Endodermal cell (in vitro differentiated cells): ENCODE measurements around the gene SYNE1. TPM values are rescaled to one million over a fixed set of nuclear protein-coding genes. Genes with fewer than 3 reads are reported as not detected.

Experiments
- DNase-seq: peaks from one replicate; pipeline ENCODE4 v3.0.0-alpha.2; 2017
- H3K27ac ChIP-seq: 2 replicates; pipeline ENCODE4 v1.5.1; 2013; ENCODE audit warnings: mild to moderate bottlenecking, low read depth, low read length, moderate library complexity
- H3K27me3 ChIP-seq: 2 replicates; pipeline ENCODE4 v1.6.1; 2013; ENCODE audit warnings: mild to moderate bottlenecking, low read length, moderate library complexity; ENCODE audit not compliant: insufficient read depth, control insufficient read depth, poor library complexity, severe bottlenecking
- H3K36me3 ChIP-seq: 2 replicates; pipeline ENCODE4 v1.7.0; 2013; ENCODE audit warnings: mild to moderate bottlenecking, low read length, moderate library complexity; ENCODE audit not compliant: control insufficient read depth, insufficient read depth
- H3K4me1 ChIP-seq: one replicate; pipeline ENCODE4 v1.7.0; 2013; ENCODE audit warnings: low read length; ENCODE audit not compliant: control insufficient read depth, insufficient read depth
- H3K4me3 ChIP-seq: 2 replicates; pipeline ENCODE4 v1.5.1; 2013; ENCODE audit warnings: mild to moderate bottlenecking, low read length, moderate library complexity
- H3K9ac ChIP-seq: 2 replicates; pipeline ENCODE4 v1.6.1; 2013; ENCODE audit warnings: mild to moderate bottlenecking, low read length, moderate library complexity; ENCODE audit not compliant: poor library complexity, severe bottlenecking; ENCODE audit errors: extremely low read depth
- H3K9me3 ChIP-seq: 2 replicates; pipeline ENCODE4 v1.6.1; 2013; ENCODE audit warnings: mild to moderate bottlenecking, low read length, moderate library complexity; ENCODE audit not compliant: control insufficient read depth
- H3K27ac Mint-ChIP-seq: 2 replicates; pipeline ENCODE4 v1.8.0; 2020; ENCODE audit warnings: mixed read lengths
- H3K27me3 Mint-ChIP-seq: 2 replicates; pipeline ENCODE4 v1.8.0; 2021; ENCODE audit warnings: mild to moderate bottlenecking, mixed read lengths; ENCODE audit not compliant: insufficient read depth
- H3K36me3 Mint-ChIP-seq: 2 replicates; pipeline ENCODE4 v1.8.0; 2020; ENCODE audit warnings: low read depth, mixed read lengths
- H3K4me1 Mint-ChIP-seq: 2 replicates; pipeline ENCODE4 v1.8.0; 2020; ENCODE audit warnings: mixed read lengths
- H3K4me3 Mint-ChIP-seq: 2 replicates; pipeline ENCODE4 v1.8.0; 2020; ENCODE audit warnings: mild to moderate bottlenecking, moderate library complexity, mixed read lengths
- H3K9me3 Mint-ChIP-seq: 2 replicates; pipeline ENCODE4 v1.8.0; 2020; ENCODE audit warnings: mild to moderate bottlenecking, mixed read lengths
- CTCF ChIP-seq: fragments of 200-600 bp; sonication (generic); conservative IDR thresholded peaks from 2 replicates; pipeline ENCODE4 v1.5.0; 2021; ENCODE audit warnings: antibody characterized with exemption, mild to moderate bottlenecking
- WGBS, 2 experiments: methylation state at CpG; one replicate each; pipeline versions ENCODE4 v1.1.5 to v1.1.7; 2013; ENCODE audit warnings: missing lambda C conversion rate in 2 of 2, mixed read lengths in 1 of 2; ENCODE audit not compliant: insufficient coverage in 1 of 2, insufficient read length in 1 of 2; 5-methylcytosine and 5-hydroxymethylcytosine counted together
- total RNA-seq, 2 donors: library from RNA; stranded (reverse); fragmentation: NEBNext Ultra II Directional in 1 of 2; extraction: Animal tissue kit (Norgen Biotek cat#: 25700) in 1 of 2; gene quantifications; 2 replicates in 1 of 2; 3 replicates in 1 of 2; pipeline ENCODE4 v1.2.1, GENCODE V29; 2021

SYNE1 gene
- total RNA-seq, 2 donors from 2014 or later = 7.9 to 9.5 TPM

- Histone ChIP-seq H3K36me3 (peaks cover 19% of the 10 kb centered on the region), H3K4me3 (no peak overlapping the region), H3K27me3 (no peaks in the 10 kb centered on the region), H3K4me1 (no peaks in the 10 kb centered on the region), H3K9ac (no peak overlapping the region), H3K27ac (no peak overlapping the region), H3K9me3 (peaks cover 17% of the 10 kb centered on the region)
- Mint-ChIP-seq H3K36me3 (no peaks in the 10 kb centered on the region), H3K4me1 (peaks cover 9% of the 10 kb centered on the region), H3K27ac (no peak overlapping the region), H3K9me3 (peaks cover 3% of the 10 kb centered on the region), H3K27me3 (peaks cover 3% of the 10 kb centered on the region), H3K4me3 (no peak overlapping the region)
- TF ChIP-seq CTCF = no peak
- 80 to 94% methylated on average over 2 to 5 of the region's 5 CpGs for WGBS, 2 experiments
- DNase-seq = no peak
Measured at GRCh38 chr6:152600022-152600421, 37.1 kb downstream of the SYNE1 start.

- H3K27me3 Mint-ChIP-seq = peaks cover 3% of the 10 kb centered on the region
- DNase-seq = no peak
- Histone ChIP-seq H3K4me3 (no peak overlapping the region), H3K27me3 (no peaks in the 10 kb centered on the region), H3K27ac (no peak overlapping the region), H3K36me3 (peaks cover 19% of the 10 kb centered on the region), H3K4me1 (no peaks in the 10 kb centered on the region), H3K9ac (no peak overlapping the region), H3K9me3 (peaks cover 17% of the 10 kb centered on the region)
- H3K27ac Mint-ChIP-seq = no peak overlapping the region
- WGBS, 2 experiments = 87 to 96% methylated on average over 3 to 4 of the region's 4 CpGs
- peaks cover 3% of the 10 kb centered on the region for H3K9me3 Mint-ChIP-seq
- H3K4me1 Mint-ChIP-seq = peaks cover 13% of the 10 kb centered on the region
- H3K36me3 Mint-ChIP-seq = no peaks in the 10 kb centered on the region
- TF ChIP-seq CTCF = no peak
- no peak overlapping the region for H3K4me3 Mint-ChIP-seq
Measured at GRCh38 chr6:152598901-152599537, 38.1 kb downstream of the SYNE1 start.

GRCh38 chr6:152598421-152598820, 38.7 kb downstream of the SYNE1 start:
- H3K27ac Mint-ChIP-seq = no peak overlapping the region
- no peaks in the 10 kb centered on the region for H3K27me3 ChIP-seq
- no peak for TF ChIP-seq CTCF
- H3K4me1 Mint-ChIP-seq = peaks cover 13% of the 10 kb centered on the region
- no peak overlapping the region for H3K9ac ChIP-seq
- H3K4me3 Mint-ChIP-seq = no peak overlapping the region
- no peaks in the 10 kb centered on the region for H3K36me3 Mint-ChIP-seq
- no peak overlapping the region for H3K4me3 ChIP-seq
- H3K4me1 ChIP-seq = no peaks in the 10 kb centered on the region
- peaks cover 3% of the 10 kb centered on the region for H3K9me3 Mint-ChIP-seq
- peaks cover 3% of the 10 kb centered on the region for H3K27me3 Mint-ChIP-seq
- DNase-seq = no peak
- no peak overlapping the region for H3K27ac ChIP-seq
- peaks cover 19% of the 10 kb centered on the region for H3K36me3 ChIP-seq
- peaks cover 17% of the 10 kb centered on the region for H3K9me3 ChIP-seq
